CD4-positive, alpha-beta T cell treated with Interleukin-6 at 100 ng/mL for 8 hours (primary cell): ENCODE results near the gene HS3ST3B1.

Experiments
- DNase-seq: peaks from one replicate; pipeline ENCODE4 v3.0.0-alpha.2; 2020; ENCODE audit warnings: mixed read lengths, low spot score

Gene HS3ST3B1

GRCh38 chr17:14303343-14304221, 2.7 kb downstream of the HS3ST3B1 start:
- peak; percentile 45 for DNase-seq

- DNase-seq, result no peak
These were observed 3.4 kb downstream of the HS3ST3B1 start for GRCh38 chr17:14304222-14304772.

- DNase-seq, result no peak
These were observed 4.1 kb downstream of the HS3ST3B1 start for GRCh38 chr17:14304773-14305517.

GRCh38 chr17:14305785-14306496, 5.1 kb downstream of the HS3ST3B1 start:
- no peak for DNase-seq

GRCh38 chr17:14306596-14306995, 5.7 kb downstream of the HS3ST3B1 start:
- no peak for DNase-seq

- DNase-seq, result no peak
These were observed 6.7 kb downstream of the HS3ST3B1 start for GRCh38 chr17:14307560-14308024.

GRCh38 chr17:14308636-14308964, 7.7 kb downstream of the HS3ST3B1 start:
- no peak for DNase-seq

GRCh38 chr17:14308965-14309879, 8.3 kb downstream of the HS3ST3B1 start:
- DNase-seq, result peak; percentile 89

GRCh38 chr17:14310101-14310500, 9.2 kb downstream of the HS3ST3B1 start:
- DNase-seq, result no peak

- no peak for DNase-seq
These were observed 9.7 kb downstream of the HS3ST3B1 start for GRCh38 chr17:14310605-14311004.

GRCh38 chr17:14311186-14311705, 10.4 kb downstream of the HS3ST3B1 start:
- DNase-seq, result no peak

- no peak for DNase-seq
These were observed 11.1 kb downstream of the HS3ST3B1 start for GRCh38 chr17:14311981-14312380.

- no peak for DNase-seq
These were observed 11.6 kb downstream of the HS3ST3B1 start for GRCh38 chr17:14312522-14312921.

- no peak for DNase-seq
These were observed 15.4 kb downstream of the HS3ST3B1 start for GRCh38 chr17:14316126-14316832.

- no peak for DNase-seq
These were observed 16.5 kb downstream of the HS3ST3B1 start for GRCh38 chr17:14317383-14317782.

GRCh38 chr17:14318109-14318917, 17.4 kb downstream of the HS3ST3B1 start:
- DNase-seq, result no peak

GRCh38 chr17:14318918-14319205, 18.0 kb downstream of the HS3ST3B1 start:
- DNase-seq, result no peak

GRCh38 chr17:14320098-14320497, 19.2 kb downstream of the HS3ST3B1 start:
- DNase-seq, result no peak

GRCh38 chr17:14320734-14321475, 20.0 kb downstream of the HS3ST3B1 start:
- DNase-seq, result no peak
